Urinary bladder (tissue), 4 donors: ENCODE results near the gene EIF2S3. TPM values are rescaled to one million over a fixed set of nuclear protein-coding genes. Genes with fewer than 3 reads are reported as not detected.

Source experiments
- DNase-seq: peaks from one replicate; pipeline ENCODE4 v3.0.0-alpha.2; 2015; ENCODE audit errors: extremely low spot score
- H3K27ac ChIP-seq: one replicate; pipeline ENCODE4 v1.5.1; 2013; ENCODE audit warnings: low read depth, mild to moderate bottlenecking, moderate library complexity
- H3K36me3 ChIP-seq: one replicate; pipeline ENCODE4 v1.6.1; 2013; ENCODE audit warnings: mild to moderate bottlenecking, moderate library complexity; ENCODE audit not compliant: insufficient read depth
- H3K4me1 ChIP-seq: one replicate; pipeline ENCODE4 v1.6.1; 2013; ENCODE audit warnings: mild to moderate bottlenecking, moderate library complexity; ENCODE audit not compliant: insufficient read depth
- H3K4me3 ChIP-seq: one replicate; pipeline ENCODE4 v1.5.1; 2013; ENCODE audit warnings: low read depth, low read length
- WGBS: extraction: QIAGEN DNeasy Blood & Tissue Kit; methylation state at CpG from one replicate; pipeline ENCODE4 v1.1.7; 2013; 5-methylcytosine and 5-hydroxymethylcytosine counted together
- polyA plus RNA-seq: library from polyadenylated mRNA; stranded (reverse); fragments of 200-250 nt; gene quantifications from one replicate; pipeline ENCODE4 v1.2.3, GENCODE V29; 2013
- total RNA-seq: library from RNA; depleted of rRNA; stranded (reverse); fragments of >200 nt; gene quantifications from one replicate; pipeline ENCODE4 v1.2.3, GENCODE V29; 2014
- donor health status: healthy with polysubstance abuse.
- donor health status: healthy.

The EIF2S3 gene
- total and polyA plus RNA-seq, 2 donors, result 85.5 to 261 TPM

- H3K4me3 ChIP-seq, result no peak overlapping the region
- H3K27ac ChIP-seq, result no peak overlapping the region
- no peaks in the 10 kb centered on the region for H3K4me1 ChIP-seq
- no peak for DNase-seq
- H3K36me3 ChIP-seq, result no peaks in the 10 kb centered on the region
- 33% methylated on average over 4 of the region's 4 CpGs for WGBS
These were observed 69.6 kb downstream of the EIF2S3 start for GRCh38 chrX:24124244-24124799.

GRCh38 chrX:24125028-24125612 lies 70.4 kb downstream of the EIF2S3 start:
- DNase-seq, result no peak
- Histone ChIP-seq H3K4me1 (no peaks in the 10 kb centered on the region), H3K4me3 (no peak overlapping the region), H3K36me3 (no peaks in the 10 kb centered on the region), H3K27ac (no peak overlapping the region)
- 47% methylated on average over 8 of the region's 8 CpGs for WGBS

Other genes with a start within 250 kb of the EIF2S3 start
- gene APOO, start 147.0 kb upstream of the EIF2S3 start, total RNA-seq, result 10.6 TPM
- 10.9 TPM for gene APOO, start 147.0 kb upstream of the EIF2S3 start, polyA plus RNA-seq
- gene CXorf58, start 146.9 kb upstream of the EIF2S3 start, total RNA-seq, result not detected
- 0.09 TPM for gene CXorf58, start 146.9 kb upstream of the EIF2S3 start, polyA plus RNA-seq
- 29.0 TPM for gene KLHL15, start 27.8 kb upstream of the EIF2S3 start, total RNA-seq
- 5.3 TPM for gene KLHL15, start 27.8 kb upstream of the EIF2S3 start, polyA plus RNA-seq
- gene ZFX, start 94.8 kb downstream of the EIF2S3 start, total RNA-seq, result 112 TPM
- 14.0 TPM for gene ZFX, start 94.8 kb downstream of the EIF2S3 start, polyA plus RNA-seq